ENCODE data around the gene DYNLL2.

GRCh38 chr17:58059141-58059540 is 24.1 kb upstream of the DYNLL2 start:
- no peak for TF ChIP-seq POLR2A (IDR thresholded peaks at IDR 0.05)
- no peak for TF ChIP-seq CTCF (IDR thresholded peaks at IDR 0.05)

All from esophagus squamous epithelium (tissue), 4 donors.